Measurements from ENCODE around the gene TLR4.

The TLR4 gene

DNA sequence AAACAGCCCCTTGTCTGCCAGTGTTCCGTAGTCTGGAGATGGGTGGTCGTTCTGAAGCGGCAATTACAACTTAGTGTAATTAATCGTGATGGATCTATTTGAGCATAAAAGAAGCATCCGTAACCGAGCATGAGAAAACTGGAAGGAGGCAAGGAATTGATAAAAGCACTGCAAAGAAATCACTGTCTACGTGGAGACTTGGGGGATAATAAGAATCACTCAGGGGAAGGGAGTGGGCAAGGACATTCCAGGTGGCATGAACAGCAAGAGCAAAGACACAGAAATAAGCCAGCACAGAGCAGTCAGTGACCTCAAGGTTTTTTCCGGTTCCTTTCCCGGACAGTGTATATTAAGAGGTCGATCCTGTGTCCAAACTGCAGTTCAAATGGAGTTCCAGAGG lies 35.0 kb downstream of the TLR4 start:
- H3K4me3 ChIP-seq (ENCODE audit: low read depth, low read length) = no peak overlapping the region
- DNase-seq (ENCODE audit: low read depth) = no peak

DNA sequence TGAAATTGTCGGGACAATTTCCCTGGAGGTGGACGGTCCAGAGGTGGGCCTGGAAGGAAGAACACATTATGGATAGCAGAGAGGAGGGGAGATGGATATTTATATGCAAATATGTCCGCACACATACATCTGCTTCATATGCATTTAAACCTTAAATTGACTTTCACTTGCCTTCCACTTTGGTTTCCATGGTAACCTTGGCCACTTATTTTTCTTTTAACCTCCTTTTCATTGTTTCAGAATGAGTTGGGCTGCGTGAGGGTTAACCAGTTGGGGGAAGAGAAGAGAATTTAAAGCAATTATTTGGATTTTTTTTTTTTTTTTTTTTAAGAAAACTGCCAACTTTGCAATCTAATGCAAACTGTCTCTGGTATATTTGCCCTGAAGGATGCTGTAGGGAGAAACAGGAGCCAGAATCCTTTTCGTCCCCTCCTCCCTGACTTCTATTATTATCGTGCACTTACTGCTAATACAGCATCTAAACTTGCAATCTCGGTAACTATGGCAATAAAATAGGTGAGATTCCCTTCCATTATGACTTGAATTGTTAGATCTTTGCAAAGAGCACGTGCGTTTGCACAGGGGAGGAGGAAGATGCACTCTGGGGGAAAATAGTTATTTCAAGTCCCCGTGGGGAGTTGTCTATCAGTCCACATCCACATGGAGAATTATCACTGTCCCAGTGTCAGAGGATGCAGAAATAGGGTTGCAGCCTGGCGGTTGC lies 35.6 kb downstream of the TLR4 start:
- no peak for DNase-seq (ENCODE audit: low read depth)
- no peak overlapping the region for H3K4me3 ChIP-seq (ENCODE audit: low read depth, low read length)

DNA sequence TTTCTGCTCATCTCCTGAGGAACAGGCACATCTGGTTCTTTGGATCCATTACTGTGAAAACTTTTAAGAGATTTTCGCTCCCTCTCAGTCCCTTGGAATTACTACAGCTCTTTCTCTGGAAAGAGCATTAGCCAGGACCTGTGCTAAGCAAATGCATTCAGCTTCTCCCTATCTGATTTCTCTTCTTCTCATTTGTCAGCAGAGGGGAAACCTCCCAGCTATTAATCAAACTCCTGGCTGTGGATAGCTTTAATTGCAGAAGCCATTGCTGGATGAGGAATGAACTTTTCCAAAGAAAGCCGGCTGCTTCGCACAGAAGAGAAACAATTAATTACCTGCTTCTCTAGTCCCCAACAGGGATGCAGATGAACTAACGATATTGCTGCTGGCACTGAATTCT lies 37.9 kb downstream of the TLR4 start:
- no peak overlapping the region for H3K4me3 ChIP-seq (ENCODE audit: low read depth, low read length)
- no peak for DNase-seq (ENCODE audit: low read depth)

DNA sequence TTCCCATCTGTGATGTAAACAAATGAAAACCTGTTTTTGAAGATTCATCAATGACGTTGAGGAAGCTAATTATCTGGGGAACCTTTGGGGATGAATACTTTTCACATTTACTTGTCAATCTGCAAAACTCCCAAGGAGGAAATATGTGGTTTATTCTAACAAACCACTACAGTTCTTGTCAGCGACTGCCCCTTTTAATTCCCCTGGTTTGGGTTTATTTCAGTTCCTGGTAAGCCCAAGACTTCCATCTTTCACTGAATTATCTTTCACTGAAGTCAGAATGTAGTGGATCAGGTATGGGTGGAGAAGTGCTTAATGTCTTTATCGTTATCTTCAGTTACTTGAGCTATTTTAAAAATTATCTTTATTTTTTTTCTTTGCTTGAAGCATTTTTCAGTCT lies 40.2 kb downstream of the TLR4 start:
- peak overlapping the region; percentile 37 for H3K4me3 ChIP-seq (ENCODE audit: low read depth, low read length)
- no peak for DNase-seq (ENCODE audit: low read depth)

DNA sequence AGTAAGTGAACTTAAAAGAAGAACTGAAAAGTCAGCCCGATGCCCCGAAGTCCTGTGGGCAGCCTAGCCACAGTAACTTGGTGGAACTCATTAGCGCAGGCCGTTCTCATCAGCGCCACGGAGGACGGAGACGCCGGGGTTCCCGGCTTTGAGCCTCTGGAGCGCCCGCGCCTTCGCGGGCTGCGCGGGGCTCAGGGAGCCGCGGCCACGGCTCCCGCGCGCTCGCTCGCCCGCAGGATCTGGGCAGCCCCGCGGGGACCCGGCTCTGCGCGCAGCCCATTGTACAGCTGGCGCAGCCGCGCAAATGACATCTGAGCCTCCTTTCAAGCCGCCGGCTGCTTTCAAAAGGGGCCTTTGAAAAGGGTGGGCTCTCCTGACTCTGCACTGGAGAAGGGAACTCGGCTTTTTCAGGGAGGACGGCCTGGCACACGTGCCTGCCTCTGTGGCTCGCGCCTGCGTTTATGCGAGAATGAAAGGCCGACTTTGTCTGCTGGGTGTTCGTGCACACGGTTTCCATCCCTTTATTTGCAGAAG lies 40.7 kb downstream of the TLR4 start:
- no peak for DNase-seq (ENCODE audit: low read depth)
- peak overlapping the region; percentile 37 for H3K4me3 ChIP-seq (ENCODE audit: low read depth, low read length)

DNA sequence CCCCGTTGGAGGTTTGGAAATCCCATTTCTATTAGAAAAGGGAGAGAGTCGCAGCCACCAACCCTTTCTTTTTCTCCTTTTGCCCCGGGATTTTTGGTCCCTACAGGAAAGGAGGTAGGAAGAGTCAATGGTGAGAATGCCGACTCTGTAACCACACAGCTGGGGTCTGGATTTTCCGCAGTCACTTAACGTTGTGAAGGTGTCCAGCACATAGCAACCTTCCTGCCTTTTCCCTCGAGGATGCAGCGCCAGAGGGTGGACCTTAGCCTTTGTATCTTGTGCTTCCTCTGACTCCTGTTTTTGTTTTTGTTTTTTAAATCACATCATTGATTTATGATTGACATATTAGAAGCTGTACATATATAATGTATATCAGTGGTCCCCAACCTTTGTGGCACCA lies 41.4 kb downstream of the TLR4 start:
- DNase-seq (ENCODE audit: low read depth) = no peak
- H3K4me3 ChIP-seq (ENCODE audit: low read depth, low read length) = no peak overlapping the region

DNA sequence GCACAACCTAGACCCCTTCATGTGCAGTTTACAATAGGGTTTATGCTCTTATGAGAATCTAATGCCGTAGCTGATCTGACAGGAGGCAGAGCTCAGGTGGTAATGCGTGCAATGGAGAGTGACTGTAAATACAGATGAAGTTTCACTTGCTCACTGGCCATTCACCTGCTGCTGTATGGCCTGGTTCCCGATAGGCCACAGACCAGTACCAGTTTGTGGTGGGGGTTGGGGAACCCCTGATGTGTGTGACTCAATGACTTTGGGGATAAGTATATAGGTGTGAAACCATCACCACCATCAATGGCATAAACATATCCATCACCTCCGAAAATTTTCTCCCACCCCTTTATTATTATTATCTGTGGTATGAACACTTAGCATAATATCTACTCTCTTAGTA lies 42.1 kb downstream of the TLR4 start:
- H3K4me3 ChIP-seq (ENCODE audit: low read depth, low read length) = no peak overlapping the region
- DNase-seq (ENCODE audit: low read depth) = no peak

DNA sequence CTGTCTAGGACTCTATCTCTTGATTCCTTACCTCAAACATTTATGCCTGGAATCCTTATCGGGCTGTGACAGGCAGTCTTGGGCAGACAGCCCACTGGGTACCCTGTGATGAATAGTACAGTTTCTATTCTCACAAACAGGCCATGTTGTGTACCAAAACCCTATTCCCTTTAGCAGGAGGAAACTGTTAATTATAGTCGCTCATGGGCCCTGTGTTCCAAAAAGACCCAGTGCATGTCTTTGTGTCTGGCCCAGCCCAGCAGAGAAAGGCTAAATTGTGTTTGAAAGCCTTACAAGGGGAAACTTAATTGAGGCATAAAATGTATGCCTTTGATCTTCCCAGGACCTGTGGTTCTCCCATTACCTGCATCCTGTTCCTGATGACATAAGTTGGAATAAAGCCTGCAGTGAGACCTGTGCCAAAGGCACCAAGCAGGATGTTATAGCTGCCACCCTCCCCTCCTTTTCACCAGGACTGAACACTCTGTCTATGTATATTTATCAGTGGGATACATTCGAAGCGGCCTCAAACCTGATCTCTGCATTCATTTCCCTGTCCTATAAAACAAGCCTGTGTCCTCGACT lies 43.3 kb downstream of the TLR4 start:
- no peak for DNase-seq (ENCODE audit: low read depth)

DNA sequence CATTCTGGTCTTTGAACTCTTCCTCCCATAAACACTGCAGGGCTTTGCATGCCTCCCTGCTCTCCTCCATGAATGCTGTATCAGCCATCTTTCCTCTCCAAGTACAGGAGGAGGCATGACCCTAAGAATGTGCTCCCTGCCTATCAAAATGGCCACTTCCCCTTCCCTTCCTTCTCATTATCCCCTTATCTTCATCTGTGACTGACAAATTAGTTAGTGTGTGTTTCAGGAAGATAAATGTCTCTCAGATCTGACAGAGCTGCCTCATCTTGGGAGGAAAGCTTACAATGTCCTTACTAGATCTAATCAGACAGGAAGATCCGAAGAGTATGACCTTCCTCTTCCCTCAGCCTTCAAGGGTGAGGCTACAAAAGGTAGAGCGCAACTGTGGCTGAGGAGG lies 46.2 kb downstream of the TLR4 start:
- DNase-seq (ENCODE audit: low read depth) = no peak
- H3K4me3 ChIP-seq (ENCODE audit: low read depth, low read length) = no peak overlapping the region

More for the DNA sequence above, 43.3 kb downstream of the TLR4 start:
- no peak overlapping the region for H3K4me3 ChIP-seq (ENCODE audit: low read depth, low read length)

DNA sequence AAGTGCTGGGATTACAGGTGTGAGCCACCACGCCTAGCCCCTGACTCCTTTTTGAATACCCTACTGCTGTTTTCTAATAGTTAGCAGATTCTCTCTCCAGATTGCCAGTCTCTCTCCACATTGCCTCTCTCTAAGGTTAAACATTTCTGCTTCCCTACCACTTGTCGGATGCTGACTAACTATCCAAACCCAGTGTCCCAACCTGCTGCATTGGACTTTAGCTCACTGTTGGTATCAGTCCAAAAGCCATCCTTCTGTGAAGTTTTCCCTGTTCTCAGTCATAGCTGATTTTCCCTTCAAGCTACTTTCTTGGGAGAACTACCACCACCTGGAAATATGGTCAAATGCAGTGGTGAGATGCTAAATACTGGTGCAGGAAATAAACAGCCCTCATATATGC lies 48.7 kb downstream of the TLR4 start:
- DNase-seq (ENCODE audit: low read depth) = no peak
- no peak overlapping the region for H3K4me3 ChIP-seq (ENCODE audit: low read depth, low read length)

DNA sequence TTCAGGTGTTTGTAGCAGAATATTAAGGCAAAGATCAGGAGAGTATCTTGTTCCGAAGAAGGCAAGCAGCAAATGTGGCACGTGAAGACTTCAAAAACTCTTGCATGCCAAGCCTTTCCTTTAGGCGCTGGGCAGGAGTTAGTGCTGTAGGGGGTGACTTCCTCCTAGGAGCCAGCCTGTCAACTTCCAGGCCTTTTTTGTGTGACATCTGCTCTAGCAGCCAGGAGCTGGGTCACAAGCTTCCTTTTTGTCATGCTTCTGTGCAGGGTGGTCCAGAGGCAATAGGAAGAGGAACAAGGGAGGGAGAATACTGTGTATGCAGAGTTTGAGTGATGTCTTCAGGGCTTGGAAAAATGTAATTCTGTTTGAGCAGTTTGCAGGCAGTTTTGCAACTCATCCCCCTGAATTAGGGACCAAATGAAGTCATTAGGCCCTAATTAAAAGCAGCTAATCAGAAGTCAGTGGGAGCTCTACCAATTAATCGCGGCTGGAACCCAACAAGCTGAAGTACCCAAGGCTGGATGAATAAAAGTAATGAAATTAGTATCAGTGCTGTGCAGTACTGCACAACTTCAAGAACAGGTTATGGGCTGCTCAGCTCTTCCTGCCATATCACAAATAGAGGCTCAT lies 53.5 kb downstream of the TLR4 start:
- no peak for DNase-seq (ENCODE audit: low read depth)

DNA sequence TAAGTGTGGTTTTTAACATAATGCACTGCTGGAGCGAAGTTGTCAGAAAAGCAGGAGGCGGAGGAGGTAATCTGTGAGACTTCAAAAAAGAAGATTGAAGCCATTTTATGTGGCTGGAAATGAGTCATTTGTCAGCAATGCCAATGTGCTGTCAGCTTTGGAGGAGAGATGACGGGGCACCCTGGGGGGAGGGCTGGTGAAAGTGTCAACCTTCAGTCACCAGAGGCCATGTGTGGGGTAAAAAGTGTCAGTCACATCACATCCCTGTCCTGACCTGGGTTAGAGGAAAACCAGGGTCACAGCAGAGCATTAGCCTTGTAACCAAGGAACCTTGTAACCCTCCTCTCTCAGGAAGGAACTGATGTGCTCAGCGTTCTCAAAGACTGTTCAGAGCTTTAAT lies 59.1 kb downstream of the TLR4 start:
- peak; percentile 12 for DNase-seq (ENCODE audit: low read depth)
- no peak overlapping the region for H3K4me3 ChIP-seq (ENCODE audit: low read depth, low read length)

More for the DNA sequence above, 53.5 kb downstream of the TLR4 start:
- H3K4me3 ChIP-seq (ENCODE audit: low read depth, low read length) = no peak overlapping the region

DNA sequence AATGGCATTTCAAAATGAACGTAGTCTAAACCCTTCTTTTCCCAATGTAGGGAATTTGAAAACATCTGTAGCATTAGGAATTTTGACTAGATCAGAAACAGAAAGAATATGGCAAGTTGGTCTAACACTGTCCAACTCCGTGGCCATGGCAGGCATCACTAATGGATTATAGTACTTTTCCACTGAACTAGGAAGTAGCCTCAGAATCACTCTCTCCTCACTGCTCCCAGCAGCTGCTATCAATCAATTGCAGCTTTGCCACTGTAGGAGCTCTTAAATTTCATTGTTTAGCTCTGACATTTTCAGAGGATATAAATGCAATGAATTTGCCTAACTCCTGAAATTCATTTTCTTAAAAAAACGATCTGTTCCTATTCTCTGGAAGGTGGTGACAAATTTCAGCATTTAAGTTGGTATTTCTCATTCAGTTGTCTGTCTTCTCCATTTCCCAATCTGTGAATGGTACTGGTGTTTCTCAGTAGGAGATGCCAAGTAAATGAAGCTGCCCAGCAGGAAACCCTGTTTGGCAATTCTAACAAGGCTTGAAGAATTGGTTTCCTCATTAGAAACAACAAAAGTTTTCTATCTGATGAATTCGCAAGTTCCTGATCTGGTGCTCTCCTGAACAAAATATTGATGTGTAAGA lies 64.7 kb downstream of the TLR4 start:
- no peak overlapping the region for H3K4me3 ChIP-seq (ENCODE audit: low read depth, low read length)
- no peak for DNase-seq (ENCODE audit: low read depth)

DNA sequence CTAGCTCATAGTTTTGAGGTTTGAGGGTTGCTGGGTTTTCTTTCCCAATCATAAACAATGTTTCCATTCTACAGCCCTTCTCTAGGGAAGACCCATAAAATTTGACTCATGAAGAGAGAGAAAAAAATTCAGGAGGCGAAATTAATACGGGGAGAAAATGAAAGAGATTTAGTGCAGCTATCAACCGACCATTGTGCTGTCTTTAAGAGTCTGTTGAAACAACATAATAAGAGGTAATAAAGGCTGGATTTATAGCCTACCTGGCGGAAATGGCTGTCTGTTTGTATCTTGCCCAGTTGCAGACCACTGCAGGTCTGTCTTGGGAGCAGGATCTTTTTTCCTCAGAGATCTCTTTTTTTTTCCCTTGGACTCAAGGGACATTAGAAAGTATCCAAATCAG lies 66.9 kb downstream of the TLR4 start:
- peak; percentile 48 for DNase-seq (ENCODE audit: low read depth)
- no peak overlapping the region for H3K4me3 ChIP-seq (ENCODE audit: low read depth, low read length)

DNA sequence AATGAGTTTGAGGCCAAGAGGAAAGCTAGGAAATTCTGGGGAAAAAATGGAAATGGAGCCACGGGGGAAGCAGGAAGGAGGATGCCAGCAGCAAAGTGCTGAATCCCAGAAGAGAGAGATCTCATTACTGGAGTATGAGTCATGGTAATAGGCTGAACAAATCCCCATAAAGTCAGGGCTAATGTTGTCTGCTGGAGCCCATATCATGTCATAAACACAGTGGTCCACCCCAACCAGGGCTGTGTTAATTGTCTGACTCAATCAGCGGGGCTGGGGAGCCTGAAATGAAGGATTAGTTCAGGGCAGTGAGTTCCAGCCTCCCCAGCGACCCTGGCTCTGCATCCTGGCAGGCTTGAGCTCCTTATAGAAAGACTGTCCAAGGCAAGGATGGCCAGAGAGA lies 68.8 kb downstream of the TLR4 start:
- DNase-seq (ENCODE audit: low read depth) = peak; percentile 72
- no peak overlapping the region for H3K4me3 ChIP-seq (ENCODE audit: low read depth, low read length)

All from skeletal muscle cell (primary cell).